CD14-positive monocyte (primary cell): Measurements from ENCODE around the gene FER1L5. TPM values are rescaled to one million over a fixed set of nuclear protein-coding genes. Genes with fewer than 3 reads are reported as not detected.

Source experiments
- DNase-seq, 3 donors: peaks; one replicate each; pipeline ENCODE4 v3.0.0-alpha.2; 2011 to 2022
- H2AFZ ChIP-seq: 2 replicates; pipeline ENCODE4 v1.6.0; 2012; ENCODE audit warnings: mild to moderate bottlenecking, low read depth, low read length, inconsistent platforms; ENCODE audit not compliant: insufficient read depth, poor library complexity, severe bottlenecking
- H3K27ac ChIP-seq, 2 donors: 1 replicate in 1 of 2; 2 replicates in 1 of 2; pipeline ENCODE4 v1.5.1; 2012 to 2013; ENCODE audit warnings: low read length in 2 of 2, control low read depth in 1 of 2, inconsistent platforms in 1 of 2, low read depth in 1 of 2, mild to moderate bottlenecking in 1 of 2
- H3K27me3 ChIP-seq, 2 donors: one replicate each; pipeline versions ENCODE4 v1.6.0 to v1.6.1; 2011 to 2013; ENCODE audit warnings: low read length in 2 of 2; ENCODE audit not compliant: control insufficient read depth in 2 of 2, insufficient read depth in 2 of 2
- H3K36me3 ChIP-seq, 2 donors: replicated peaks in 1 of 2; 1 replicate in 1 of 2; 2 replicates in 1 of 2; pipeline versions ENCODE4 v1.5.1 to v1.6.1; 2012 to 2013; ENCODE audit warnings: low read length in 2 of 2, control low read depth in 1 of 2, inconsistent platforms in 1 of 2, mild to moderate bottlenecking in 1 of 2; ENCODE audit not compliant: insufficient read depth in 2 of 2, control insufficient read depth in 1 of 2
- H3K4me1 ChIP-seq, 2 donors: 1 replicate in 1 of 2; 2 replicates in 1 of 2; pipeline versions ENCODE4 v1.5.1 to v1.6.1; 2012 to 2013; ENCODE audit warnings: low read length in 2 of 2, control low read depth in 1 of 2, inconsistent platforms in 1 of 2, mild to moderate bottlenecking in 1 of 2, moderate library complexity in 1 of 2; ENCODE audit not compliant: insufficient read depth in 2 of 2, control insufficient read depth in 1 of 2
- H3K4me2 ChIP-seq: replicated peaks from 2 replicates; pipeline ENCODE3; 2012; ENCODE audit warnings: low read length, moderate library complexity, mild to moderate bottlenecking; ENCODE audit not compliant: poor library complexity, severe bottlenecking; ENCODE audit errors: extremely low read depth
- H3K4me3 ChIP-seq, 3 experiments: fragments of 200-600 bp in 1 of 3; sonication (generic) in 1 of 3; replicated peaks in 1 of 3; 1 replicate in 2 of 3; 2 replicates in 1 of 3; pipeline ENCODE4 v1.5.1; 2011 to 2013; ENCODE audit warnings: low read length in 3 of 3, mild to moderate bottlenecking in 3 of 3, control low read depth in 2 of 3, low read depth in 2 of 3, inconsistent platforms in 1 of 3, moderate library complexity in 1 of 3
- H3K79me2 ChIP-seq: 2 replicates; pipeline ENCODE4 v1.6.0; 2012; ENCODE audit warnings: mild to moderate bottlenecking, control low read depth, inconsistent platforms, low read length, moderate library complexity; ENCODE audit not compliant: insufficient read depth
- H3K9ac ChIP-seq: 2 replicates; pipeline ENCODE4 v1.6.0; 2017; ENCODE audit warnings: low read length, mild to moderate bottlenecking; ENCODE audit not compliant: insufficient read depth, poor library complexity, severe bottlenecking
- H3K9me3 ChIP-seq, 2 donors: replicated peaks in 1 of 2; 1 replicate in 1 of 2; 2 replicates in 1 of 2; pipeline versions ENCODE4 v1.5.1 to v1.6.1; 2012 to 2013; ENCODE audit warnings: low read length in 2 of 2, control low read depth in 1 of 2; ENCODE audit not compliant: control insufficient read depth in 1 of 2, insufficient read depth in 1 of 2
- H4K20me1 ChIP-seq: 2 replicates; pipeline ENCODE4 v1.6.0; 2012; ENCODE audit warnings: mild to moderate bottlenecking, low read length, control low read depth, moderate library complexity; ENCODE audit not compliant: insufficient read depth
- H3K27ac Mint-ChIP-seq, 7 donors: one replicate each; pipeline ENCODE4 v1.8.0; 2020; ENCODE audit warnings: mild to moderate bottlenecking in 7 of 7, mixed read lengths in 7 of 7, moderate library complexity in 6 of 7, inconsistent platforms in 2 of 7
- H3K27me3 Mint-ChIP-seq, 3 donors: one replicate each; pipeline ENCODE4 v1.8.0; 2021 to 2022; ENCODE audit warnings: low read depth in 3 of 3, mild to moderate bottlenecking in 3 of 3, mixed read lengths in 3 of 3, moderate library complexity in 3 of 3, inconsistent platforms in 1 of 3
- H3K36me3 Mint-ChIP-seq, 2 donors: one replicate each; pipeline ENCODE4 v1.8.0; 2020; ENCODE audit warnings: mixed read lengths in 2 of 2, inconsistent platforms in 1 of 2, mild to moderate bottlenecking in 1 of 2
- H3K4me1 Mint-ChIP-seq: one replicate; pipeline ENCODE4 v1.8.0; 2020; ENCODE audit warnings: mild to moderate bottlenecking, mixed read lengths
- H3K4me3 Mint-ChIP-seq, 2 donors: one replicate each; pipeline ENCODE4 v1.8.0; 2020; ENCODE audit warnings: mild to moderate bottlenecking in 2 of 2, mixed read lengths in 2 of 2, moderate library complexity in 1 of 2
- H3K9me3 Mint-ChIP-seq, 7 donors: one replicate each; pipeline ENCODE4 v1.8.0; 2020 to 2022; ENCODE audit warnings: mixed read lengths in 7 of 7, mild to moderate bottlenecking in 6 of 7, moderate library complexity in 6 of 7, inconsistent platforms in 2 of 7
- CTCF ChIP-seq: fragments of 200-600 bp; IDR thresholded peaks from one replicate; pipeline ENCODE4 v1.8.0; 2022; ENCODE audit warnings: antibody characterized with exemption, mild to moderate bottlenecking
- WGBS: methylation state at CpG from one replicate; pipeline ENCODE4 v1.1.5; 2013; ENCODE audit warnings: missing lambda C conversion rate; ENCODE audit not compliant: insufficient coverage; 5-methylcytosine and 5-hydroxymethylcytosine counted together
- intact Hi-C, 2 donors: fragments of 100-400 bp; cut with micrococcal nuclease; formaldehyde crosslinking; loops; one replicate each; pipeline versions ENCODE4 v1.15.0 to v1.15.1; 2023
- polyA plus RNA-seq, 3 donors: library from polyadenylated mRNA; depleted of rRNA in 1 of 3; unstranded in 2 of 3; stranded (reverse) in 1 of 3; fragments of 300-500 nt in 2 of 3; fragments of >200 nt in 1 of 3; fragmentation: Illumina TruSeq in 2 of 3; gene quantifications; 1 replicate in 2 of 3; 2 replicates in 1 of 3; pipeline ENCODE4 v1.2.3, GENCODE V29; 2012 to 2021

Gene FER1L5
- polyA plus RNA-seq, 3 donors, result not detected

GRCh38 chr2:96691022-96691612 lies 48.6 kb downstream of the FER1L5 start:
- Histone ChIP-seq H3K9me3 (no peaks in the 10 kb centered on the region), H3K4me2 (no peak overlapping the region), H2AFZ (no peak overlapping the region), H3K4me1 (no peaks in the 10 kb centered on the region), H4K20me1 (no peaks in the 10 kb centered on the region), H3K36me3 (no peaks in the 10 kb centered on the region), H3K27ac (no peak overlapping the region), H3K9ac (no peak overlapping the region), H3K4me3 (no peak overlapping the region), H3K27me3 (no peaks in the 10 kb centered on the region), H3K79me2 (no peaks in the 10 kb centered on the region)
- H3K27me3 Mint-ChIP-seq, result peaks cover 0 to 1% (median 0%) of the 10 kb centered on the region in 3 donors
- no peak overlapping the region for H3K4me3 Mint-ChIP-seq
- H3K36me3 Mint-ChIP-seq, result no peaks in the 10 kb centered on the region
- no peak for DNase-seq
- 94% methylated on average over 26 of the region's 30 CpGs for WGBS
- intact Hi-C loops, result no loop called here
- H3K4me1 Mint-ChIP-seq, result no peaks in the 10 kb centered on the region
- TF ChIP-seq CTCF, result no peak
- H3K9me3 Mint-ChIP-seq, result peaks cover 0 to 1% (median 0%) of the 10 kb centered on the region in 7 donors
- no peak overlapping the region for H3K27ac Mint-ChIP-seq

GRCh38 chr2:96692094-96692971 lies 49.8 kb downstream of the FER1L5 start:
- H3K4me3 ChIP-seq, result no peak overlapping the region
- peaks cover 0 to 1% (median 0%) of the 10 kb centered on the region in 7 donors for H3K9me3 Mint-ChIP-seq
- no peak overlapping the region for H3K4me2 ChIP-seq
- H3K9me3 ChIP-seq, result no peaks in the 10 kb centered on the region
- no peak overlapping the region for H2AFZ ChIP-seq
- H3K4me1 Mint-ChIP-seq, result no peaks in the 10 kb centered on the region
- H3K27ac Mint-ChIP-seq, result no peak overlapping the region
- no peaks in the 10 kb centered on the region for H3K4me1 ChIP-seq
- TF ChIP-seq CTCF, result no peak
- no peaks in the 10 kb centered on the region for H4K20me1 ChIP-seq
- H3K36me3 Mint-ChIP-seq, result no peaks in the 10 kb centered on the region
- H3K27me3 Mint-ChIP-seq, result peaks cover 0 to 1% (median 0%) of the 10 kb centered on the region in 3 donors
- no peaks in the 10 kb centered on the region for H3K79me2 ChIP-seq
- intact Hi-C loops, result no loop called here
- no peaks in the 10 kb centered on the region for H3K36me3 ChIP-seq
- WGBS, result 99% methylated on average over 11 of the region's 14 CpGs
- H3K4me3 Mint-ChIP-seq, result no peak overlapping the region
- no peak overlapping the region for H3K9ac ChIP-seq
- no peak overlapping the region for H3K27ac ChIP-seq
- DNase-seq, result no peak
- H3K27me3 ChIP-seq, result no peaks in the 10 kb centered on the region
